GM18498 (cell line): ENCODE data around the gene CD248.
"Not testable (repeated sequence)": the region's sequence is repeated elsewhere in the genome, so short reads cannot be mapped to it uniquely, and the experiment has no call there.

Source experiments
- ATAC-seq: cut with Tn5 transposase; IDR thresholded peaks from one replicate; pipeline ENCODE4 v1.9.1; 2021; ENCODE audit warnings: mild to moderate bottlenecking, moderate library complexity; ENCODE audit not compliant: unreplicated experiment

Gene CD248

GRCh38 chr11:66316849-66317251, at the start of gene CD248:
Gene CD248, minus strand, starts transcription at chr11:66317044. Its CDS starts 17 bp downstream, at chr11:66317027.
- no peak for ATAC-seq

DNA sequence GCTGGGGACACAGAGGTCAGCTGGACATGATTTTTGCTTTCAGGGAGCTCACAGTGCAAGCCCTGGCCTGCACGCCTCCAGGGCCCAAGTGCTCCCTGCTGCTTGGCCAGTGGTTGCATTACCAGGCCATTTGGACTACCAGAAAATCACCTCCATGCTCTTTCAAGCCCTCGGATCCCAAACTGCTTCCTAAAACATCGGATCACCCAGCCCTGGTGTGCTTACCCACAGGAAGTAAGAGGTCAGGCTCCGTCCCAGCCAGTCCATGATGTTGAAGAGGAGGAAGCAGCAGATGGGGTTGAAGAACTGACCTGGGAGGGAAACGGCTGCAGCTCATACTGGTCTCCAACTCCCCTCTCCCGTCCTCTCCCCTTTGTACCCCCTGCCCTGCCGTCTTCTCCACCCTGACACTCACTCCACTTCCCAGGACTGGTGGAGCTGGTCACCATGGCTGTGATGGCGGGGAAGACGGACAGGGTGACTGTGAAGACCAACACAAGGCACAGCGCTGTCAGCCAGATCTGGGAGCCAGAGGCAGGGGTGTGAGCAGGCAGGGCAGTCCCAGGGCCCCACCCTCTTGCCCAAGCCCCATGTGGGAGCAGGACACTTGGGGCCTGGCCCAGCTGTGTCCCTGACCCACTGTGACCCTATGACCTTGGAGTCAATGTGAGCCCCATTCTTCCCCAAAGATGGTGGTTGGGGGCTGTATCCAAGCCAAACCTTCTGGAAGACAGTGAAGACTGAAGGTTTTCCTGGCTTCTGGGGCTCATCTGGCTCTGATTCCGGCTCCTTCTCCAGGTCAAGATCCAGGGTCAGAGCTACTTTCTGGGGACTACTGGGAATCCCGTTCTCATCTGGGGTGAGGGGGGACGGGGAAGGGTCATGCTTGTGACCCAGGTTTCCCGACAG, 49.1 kb upstream of the CD248 start:
- no peak for ATAC-seq

DNA sequence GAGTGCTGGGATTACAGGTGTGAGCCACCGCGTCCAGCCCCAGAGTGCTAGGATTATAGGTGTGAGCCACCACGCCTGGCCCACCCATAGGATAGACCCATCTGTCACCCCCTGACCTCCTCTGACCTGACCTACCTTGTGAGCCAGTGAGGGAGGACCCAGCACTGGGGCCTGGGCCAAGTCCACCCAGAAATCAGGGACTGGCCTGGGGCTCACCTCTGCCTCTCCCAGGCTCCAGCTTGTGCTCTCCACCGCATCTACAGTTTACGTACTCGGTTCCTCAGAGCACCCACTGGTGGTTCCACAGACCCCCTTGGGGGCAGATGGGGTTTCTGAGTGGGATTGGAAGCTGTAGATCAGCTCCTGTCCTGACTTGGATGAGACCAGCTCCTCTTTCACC, 48.3 kb upstream of the CD248 start:
- no peak for ATAC-seq

GRCh38 chr11:66363805-66364535, 47.1 kb upstream of the CD248 start:
- ATAC-seq = no peak

DNA sequence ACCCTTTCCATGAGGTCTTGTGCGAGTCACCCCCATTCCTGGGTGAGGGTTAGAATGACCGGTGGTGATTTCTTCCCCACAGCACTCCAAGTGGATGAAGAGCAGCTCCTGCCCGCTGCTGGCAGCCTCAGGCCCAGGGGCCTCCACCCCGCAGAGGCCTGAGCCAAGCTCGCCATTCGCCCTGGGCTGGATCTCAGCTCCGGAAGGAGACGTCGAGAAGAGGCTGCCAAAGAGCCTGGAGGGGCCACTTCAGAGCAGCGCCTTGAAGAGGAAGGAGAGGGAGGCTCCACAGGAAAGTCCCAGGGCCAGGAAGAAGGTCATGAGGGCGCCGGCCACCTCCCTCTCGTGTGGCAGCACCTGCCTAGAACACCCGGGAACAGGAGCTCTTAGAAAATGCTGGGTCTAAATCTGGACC, 46.4 kb upstream of the CD248 start:
- no peak for ATAC-seq

DNA sequence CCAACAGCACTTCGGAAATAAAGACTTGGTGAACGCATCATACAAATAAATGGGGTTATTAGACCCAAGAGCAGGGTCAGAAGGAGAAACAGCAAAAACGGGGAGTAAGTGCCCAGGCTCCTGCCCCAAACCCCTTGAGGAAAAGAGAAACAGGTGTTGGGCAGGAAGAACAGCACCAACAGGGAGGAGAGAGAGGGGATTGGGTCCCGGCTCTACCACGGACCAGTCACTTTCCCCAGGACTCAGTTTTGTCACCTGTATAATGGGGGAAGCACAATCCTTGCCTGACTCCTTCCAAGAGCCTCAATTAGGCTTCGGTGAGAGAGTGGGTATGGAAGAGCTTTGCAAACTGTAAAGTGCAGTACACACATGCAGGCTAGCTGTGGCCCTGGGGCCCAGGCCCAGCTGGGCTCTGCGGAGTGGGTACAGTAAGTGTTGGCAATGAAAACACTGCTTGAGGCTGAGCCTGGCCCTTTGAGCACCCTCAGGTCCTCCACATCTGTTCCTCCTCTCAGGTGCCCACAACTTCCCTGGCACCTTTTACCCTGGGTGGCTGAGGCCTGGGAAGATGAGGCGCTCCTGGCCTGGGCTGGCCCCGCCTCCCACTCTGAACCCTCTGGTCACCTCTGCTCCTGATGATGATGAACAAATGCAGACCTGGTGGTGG, 45.8 kb upstream of the CD248 start:
- ATAC-seq = no peak

GRCh38 chr11:66361502-66361941, 44.7 kb upstream of the CD248 start:
- no peak for ATAC-seq

- no peak for ATAC-seq
Observed at GRCh38 chr11:66360406-66361073, 43.7 kb upstream of the CD248 start.

DNA sequence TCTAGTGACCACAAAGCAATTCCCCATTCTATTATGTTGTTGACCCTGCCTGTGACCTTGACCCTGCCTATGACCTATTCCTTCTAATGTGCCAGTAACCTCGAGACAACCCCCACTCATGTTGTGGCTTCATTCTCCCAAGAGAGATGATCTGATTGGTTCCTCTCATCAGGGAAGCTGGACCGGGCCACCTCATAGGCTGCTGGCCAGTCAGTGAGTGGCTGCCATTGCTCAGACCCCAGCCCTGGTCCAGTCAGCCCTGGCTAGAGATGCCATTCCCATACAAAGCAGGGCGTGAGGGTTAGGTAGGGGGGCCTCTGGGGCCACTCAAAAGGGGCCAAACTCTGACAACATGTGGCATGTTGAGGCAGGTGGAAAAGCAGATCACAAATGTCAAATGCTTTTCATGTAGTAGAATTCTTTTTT, 42.8 kb upstream of the CD248 start:
- no peak for ATAC-seq

DNA sequence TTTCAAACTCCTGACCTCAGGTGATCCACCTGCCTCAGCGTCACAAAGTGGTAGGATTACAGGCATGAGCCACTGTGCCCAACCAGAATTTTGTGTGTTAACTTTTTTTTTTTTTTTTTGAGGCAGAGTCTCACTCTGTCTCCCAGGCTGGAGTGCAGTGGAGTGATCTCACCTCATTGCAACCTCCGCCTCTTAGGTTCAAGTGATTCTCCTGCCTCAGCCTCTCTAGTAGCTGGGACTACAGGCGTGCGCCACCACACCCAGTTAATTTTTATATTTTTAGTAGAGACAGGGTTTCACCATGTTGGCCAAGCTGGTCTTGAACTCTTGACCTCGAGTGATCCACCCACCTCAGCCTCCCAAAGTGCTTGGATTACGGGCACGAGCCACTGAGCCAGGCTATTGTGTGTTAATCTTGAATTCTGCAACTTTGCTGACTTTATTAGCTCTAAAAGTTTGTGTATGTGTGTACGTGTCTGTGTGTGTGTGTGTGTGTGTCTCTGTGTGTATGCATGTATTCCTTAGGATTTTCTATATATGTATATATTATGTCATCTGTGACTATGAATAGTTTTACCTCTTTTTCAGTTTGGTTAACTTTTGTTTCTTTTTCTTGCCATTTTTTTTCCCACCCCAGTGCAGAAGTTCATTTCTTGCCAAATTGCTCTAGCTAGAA, 33.9 kb upstream of the CD248 start:
- ATAC-seq = not testable (repeated sequence)

DNA sequence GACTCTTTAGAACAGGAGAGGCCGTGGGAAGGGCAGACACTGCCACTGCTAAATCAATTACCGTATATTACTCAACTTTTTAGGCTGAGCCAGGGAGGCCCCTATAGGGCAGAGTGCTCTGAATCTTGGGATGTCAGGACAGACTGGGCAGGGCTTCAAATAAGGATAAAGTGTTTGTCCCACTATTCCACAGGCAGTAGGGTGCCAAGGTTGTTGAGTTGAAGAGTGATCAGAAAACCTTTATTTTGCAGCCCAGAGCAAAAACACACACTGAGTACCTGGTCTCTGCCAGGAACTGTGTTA, 32.2 kb upstream of the CD248 start:
- ATAC-seq = no peak

- ATAC-seq = peak; percentile 48
Observed at GRCh38 chr11:66347425-66348276, 30.8 kb upstream of the CD248 start, which contains the start of gene B4GAT1. Gene B4GAT1, minus strand, starts transcription at chr11:66347629. Its CDS starts 84 bp downstream, at chr11:66347545.

DNA sequence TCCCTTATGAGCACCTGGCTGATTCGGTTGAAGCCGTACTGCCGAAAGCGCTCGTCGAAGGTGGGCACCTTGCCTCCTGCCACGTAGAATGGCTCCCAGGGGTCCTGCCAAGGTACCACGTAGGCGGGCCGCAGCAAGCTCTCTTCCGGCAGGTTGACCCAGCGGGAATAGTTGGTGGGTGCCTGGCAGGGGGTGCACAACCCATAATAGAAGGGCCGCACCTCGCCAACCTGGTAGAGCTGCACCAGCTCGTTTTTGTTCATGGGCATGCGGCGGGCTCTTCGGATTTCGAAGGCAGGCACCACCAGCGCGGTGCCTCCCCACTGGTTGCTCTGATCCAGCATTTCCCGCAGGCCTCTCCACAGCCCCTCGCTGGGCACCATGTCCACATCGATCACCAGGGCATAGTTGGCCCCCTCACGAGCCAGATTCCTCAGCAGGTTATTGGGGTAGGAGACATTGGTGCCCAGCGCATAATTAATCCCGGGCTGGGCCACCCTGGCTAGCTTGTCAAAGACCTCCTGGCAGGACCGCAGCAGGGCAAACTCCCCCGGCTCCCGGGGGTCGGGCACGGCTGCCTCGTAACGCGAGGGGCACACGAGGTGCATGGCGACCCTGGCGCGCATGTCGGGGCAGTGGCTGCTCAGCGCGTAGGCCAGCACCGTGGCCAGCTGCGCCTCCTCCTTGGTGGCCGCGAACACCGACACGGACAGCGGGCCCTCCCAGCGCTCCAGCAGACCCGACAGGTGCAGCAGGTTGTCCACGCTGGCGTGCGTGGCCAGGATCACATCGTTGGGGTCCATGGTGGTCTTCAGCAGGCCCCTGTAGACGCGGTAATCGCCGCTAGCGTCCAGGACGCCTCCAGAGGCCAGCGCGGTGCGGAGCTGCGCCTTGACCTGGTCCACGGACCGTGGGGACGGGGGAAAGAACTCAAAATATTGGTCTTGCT, 29.9 kb upstream of the CD248 start:
- no peak for ATAC-seq

- peak; percentile 4 for ATAC-seq
Observed at GRCh38 chr11:66345316-66345649, 28.4 kb upstream of the CD248 start.

GRCh38 chr11:66344550-66345315, 27.9 kb upstream of the CD248 start, which contains the start of gene BRMS1:
Gene BRMS1, minus strand, starts transcription at chr11:66345104. Its CDS starts 2,870 bp downstream, at chr11:66342234.
- ATAC-seq = peak; percentile 75

- ATAC-seq = no peak
Observed at GRCh38 chr11:66343176-66343575, 26.3 kb upstream of the CD248 start.

DNA sequence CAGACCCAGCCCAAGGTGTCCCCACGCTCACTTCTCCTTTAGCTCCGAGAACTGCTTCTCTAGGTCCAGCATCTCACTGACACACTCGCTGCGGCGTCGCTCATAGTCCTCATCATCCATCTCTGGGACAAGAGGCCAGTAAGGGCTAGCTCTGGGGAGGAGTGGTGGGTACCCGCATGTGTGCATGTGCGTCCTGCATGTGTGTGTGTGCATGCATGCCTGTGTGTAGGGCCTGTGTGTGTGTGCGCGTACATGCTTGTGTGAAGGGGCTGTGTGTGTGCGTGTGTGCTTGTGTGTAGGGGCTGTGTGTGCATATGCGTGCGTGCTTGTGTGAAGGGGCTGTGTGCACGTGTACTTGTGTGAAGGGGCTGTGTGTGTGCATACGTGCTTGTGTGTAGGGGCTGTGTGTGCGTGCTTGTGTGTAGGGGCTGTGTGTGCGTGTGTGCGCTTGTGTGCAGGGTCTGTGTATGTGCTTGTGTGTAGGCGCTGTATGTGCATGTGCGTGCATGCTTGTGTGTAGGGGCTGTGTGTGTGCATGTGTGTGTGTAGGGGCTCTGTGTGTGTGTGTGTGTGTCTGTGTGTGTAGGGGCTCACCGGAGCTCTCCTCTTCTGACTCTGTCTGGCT, 24.8 kb upstream of the CD248 start:
- no peak for ATAC-seq
